ENCODE measurements around the gene DR1. TPM values are rescaled to one million over a fixed set of nuclear protein-coding genes. Genes with fewer than 3 reads are reported as not detected.

Gene DR1
- total and polyA plus RNA-seq, 10 of the 15 experiments (the other 5 are each of a cell fraction or from before 2014, with no cell fraction given): 7.4 to 56.1 (median 35.4) TPM

- TF ChIP-seq, protein P1, sequence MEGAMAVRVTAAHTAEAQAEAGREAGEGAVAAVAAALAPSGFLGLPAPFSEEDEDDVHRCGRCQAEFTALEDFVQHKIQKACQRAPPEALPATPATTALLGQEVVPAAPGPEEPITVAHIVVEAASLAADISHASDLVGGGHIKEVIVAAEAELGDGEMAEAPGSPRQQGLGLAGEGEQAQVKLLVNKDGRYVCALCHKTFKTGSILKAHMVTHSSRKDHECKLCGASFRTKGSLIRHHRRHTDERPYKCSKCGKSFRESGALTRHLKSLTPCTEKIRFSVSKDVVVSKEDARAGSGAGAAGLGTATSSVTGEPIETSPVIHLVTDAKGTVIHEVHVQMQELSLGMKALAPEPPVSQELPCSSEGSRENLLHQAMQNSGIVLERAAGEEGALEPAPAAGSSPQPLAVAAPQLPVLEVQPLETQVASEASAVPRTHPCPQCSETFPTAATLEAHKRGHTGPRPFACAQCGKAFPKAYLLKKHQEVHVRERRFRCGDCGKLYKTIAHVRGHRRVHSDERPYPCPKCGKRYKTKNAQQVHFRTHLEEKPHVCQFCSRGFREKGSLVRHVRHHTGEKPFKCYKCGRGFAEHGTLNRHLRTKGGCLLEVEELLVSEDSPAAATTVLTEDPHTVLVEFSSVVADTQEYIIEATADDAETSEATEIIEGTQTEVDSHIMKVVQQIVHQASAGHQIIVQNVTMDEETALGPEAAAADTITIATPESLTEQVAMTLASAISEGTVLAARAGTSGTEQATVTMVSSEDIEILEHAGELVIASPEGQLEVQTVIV (IDR thresholded peaks at IDR 0.05; ENCODE audit: borderline replicate concordance, partially characterized antibody): no peak
- TF ChIP-seq CHD1 (IDR thresholded peaks at IDR 0.05; ENCODE audit: low read depth, low read length) (no peak), E2F8 (IDR thresholded peaks at IDR 0.05; ENCODE audit: low read depth, partially characterized antibody) (no peak), NRF1 (conservative IDR thresholded peaks at IDR 0.05; ENCODE audit: low read depth, low read length) (no peak), TBL1XR1 (IDR thresholded peaks at IDR 0.05; ENCODE audit: low read depth, low read length) (no peak), ZBTB4 (CRISPR knock-in tag; IDR thresholded peaks at IDR 0.05) (no peak), CHD4 (IDR thresholded peaks at IDR 0.05) (no peak), WRNIP1 (IDR thresholded peaks at IDR 0.05; ENCODE audit: borderline replicate concordance, low read depth, low read length) (no peak), YBX1 (IDR thresholded peaks at IDR 0.05) (no peak)
- TF ChIP-seq, protein P2, sequence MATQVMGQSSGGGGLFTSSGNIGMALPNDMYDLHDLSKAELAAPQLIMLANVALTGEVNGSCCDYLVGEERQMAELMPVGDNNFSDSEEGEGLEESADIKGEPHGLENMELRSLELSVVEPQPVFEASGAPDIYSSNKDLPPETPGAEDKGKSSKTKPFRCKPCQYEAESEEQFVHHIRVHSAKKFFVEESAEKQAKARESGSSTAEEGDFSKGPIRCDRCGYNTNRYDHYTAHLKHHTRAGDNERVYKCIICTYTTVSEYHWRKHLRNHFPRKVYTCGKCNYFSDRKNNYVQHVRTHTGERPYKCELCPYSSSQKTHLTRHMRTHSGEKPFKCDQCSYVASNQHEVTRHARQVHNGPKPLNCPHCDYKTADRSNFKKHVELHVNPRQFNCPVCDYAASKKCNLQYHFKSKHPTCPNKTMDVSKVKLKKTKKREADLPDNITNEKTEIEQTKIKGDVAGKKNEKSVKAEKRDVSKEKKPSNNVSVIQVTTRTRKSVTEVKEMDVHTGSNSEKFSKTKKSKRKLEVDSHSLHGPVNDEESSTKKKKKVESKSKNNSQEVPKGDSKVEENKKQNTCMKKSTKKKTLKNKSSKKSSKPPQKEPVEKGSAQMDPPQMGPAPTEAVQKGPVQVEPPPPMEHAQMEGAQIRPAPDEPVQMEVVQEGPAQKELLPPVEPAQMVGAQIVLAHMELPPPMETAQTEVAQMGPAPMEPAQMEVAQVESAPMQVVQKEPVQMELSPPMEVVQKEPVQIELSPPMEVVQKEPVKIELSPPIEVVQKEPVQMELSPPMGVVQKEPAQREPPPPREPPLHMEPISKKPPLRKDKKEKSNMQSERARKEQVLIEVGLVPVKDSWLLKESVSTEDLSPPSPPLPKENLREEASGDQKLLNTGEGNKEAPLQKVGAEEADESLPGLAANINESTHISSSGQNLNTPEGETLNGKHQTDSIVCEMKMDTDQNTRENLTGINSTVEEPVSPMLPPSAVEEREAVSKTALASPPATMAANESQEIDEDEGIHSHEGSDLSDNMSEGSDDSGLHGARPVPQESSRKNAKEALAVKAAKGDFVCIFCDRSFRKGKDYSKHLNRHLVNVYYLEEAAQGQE (IDR thresholded peaks at IDR 0.05; ENCODE audit: low read depth, low read length): no peak
Observed at GRCh38 chr1:93399781-93400180, 54.1 kb downstream of the DR1 start (continued).

All from GM12878 (cell line).